ENCODE measurements around the gene KLHL11. TPM values are rescaled to one million over a fixed set of nuclear protein-coding genes. Genes with fewer than 3 reads are reported as not detected.

Gene KLHL11, protein sequence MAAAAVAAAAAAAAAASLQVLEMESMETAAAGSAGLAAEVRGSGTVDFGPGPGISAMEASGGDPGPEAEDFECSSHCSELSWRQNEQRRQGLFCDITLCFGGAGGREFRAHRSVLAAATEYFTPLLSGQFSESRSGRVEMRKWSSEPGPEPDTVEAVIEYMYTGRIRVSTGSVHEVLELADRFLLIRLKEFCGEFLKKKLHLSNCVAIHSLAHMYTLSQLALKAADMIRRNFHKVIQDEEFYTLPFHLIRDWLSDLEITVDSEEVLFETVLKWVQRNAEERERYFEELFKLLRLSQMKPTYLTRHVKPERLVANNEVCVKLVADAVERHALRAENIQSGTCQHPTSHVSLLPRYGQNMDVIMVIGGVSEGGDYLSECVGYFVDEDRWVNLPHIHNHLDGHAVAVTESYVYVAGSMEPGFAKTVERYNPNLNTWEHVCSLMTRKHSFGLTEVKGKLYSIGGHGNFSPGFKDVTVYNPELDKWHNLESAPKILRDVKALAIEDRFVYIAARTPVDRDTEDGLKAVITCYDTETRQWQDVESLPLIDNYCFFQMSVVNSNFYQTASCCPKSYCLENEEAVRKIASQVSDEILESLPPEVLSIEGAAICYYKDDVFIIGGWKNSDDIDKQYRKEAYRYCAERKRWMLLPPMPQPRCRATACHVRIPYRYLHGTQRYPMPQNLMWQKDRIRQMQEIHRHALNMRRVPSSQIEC
- 6.5 TPM for polyA plus RNA-seq

DNA sequence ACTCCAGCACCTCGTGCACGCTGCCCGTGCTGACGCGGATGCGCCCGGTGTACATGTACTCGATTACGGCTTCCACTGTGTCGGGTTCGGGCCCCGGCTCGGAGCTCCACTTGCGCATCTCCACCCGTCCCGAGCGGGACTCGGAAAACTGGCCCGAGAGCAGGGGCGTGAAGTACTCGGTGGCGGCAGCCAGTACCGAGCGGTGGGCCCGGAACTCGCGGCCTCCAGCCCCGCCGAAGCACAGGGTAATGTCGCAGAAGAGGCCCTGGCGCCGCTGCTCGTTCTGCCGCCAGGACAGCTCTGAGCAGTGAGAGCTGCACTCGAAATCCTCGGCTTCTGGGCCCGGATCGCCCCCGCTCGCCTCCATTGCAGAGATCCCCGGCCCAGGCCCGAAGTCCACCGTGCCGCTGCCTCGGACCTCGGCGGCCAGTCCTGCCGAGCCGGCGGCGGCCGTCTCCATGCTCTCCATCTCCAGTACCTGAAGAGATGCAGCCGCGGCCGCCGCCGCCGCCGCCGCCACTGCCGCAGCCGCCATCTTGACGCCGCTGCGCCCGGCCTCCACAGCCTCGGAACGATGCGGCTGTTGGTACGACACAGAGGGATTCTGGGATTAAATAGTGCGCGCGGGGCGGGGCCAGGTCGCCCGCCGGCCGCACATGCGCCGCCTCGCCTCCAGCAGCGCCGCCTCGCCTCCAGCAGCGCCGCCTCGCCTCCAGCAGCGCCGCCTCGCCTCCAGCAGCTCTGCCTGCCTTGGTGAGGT, at the start of gene KLHL11:
Gene KLHL11, minus strand, starts transcription at position 588 of the 760 bp plus-strand sequence. Its CDS starts 53 bp downstream, at position 535.
- H3K27me3 Mint-ChIP-seq = no peaks in the 10 kb centered on the region
- H3K4me1 Mint-ChIP-seq = peaks cover 6 to 16% (median 15%) of the 10 kb centered on the region in 3 donors
- no peak within 1 kb of the TSS for H3K4me3 Mint-ChIP-seq
- H3K9me3 Mint-ChIP-seq = no peaks in the 10 kb centered on the region
- peaks cover 1% of the 10 kb centered on the region for H3K36me3 Mint-ChIP-seq
- no peak within 1 kb of the TSS for H3K27ac Mint-ChIP-seq

DNA sequence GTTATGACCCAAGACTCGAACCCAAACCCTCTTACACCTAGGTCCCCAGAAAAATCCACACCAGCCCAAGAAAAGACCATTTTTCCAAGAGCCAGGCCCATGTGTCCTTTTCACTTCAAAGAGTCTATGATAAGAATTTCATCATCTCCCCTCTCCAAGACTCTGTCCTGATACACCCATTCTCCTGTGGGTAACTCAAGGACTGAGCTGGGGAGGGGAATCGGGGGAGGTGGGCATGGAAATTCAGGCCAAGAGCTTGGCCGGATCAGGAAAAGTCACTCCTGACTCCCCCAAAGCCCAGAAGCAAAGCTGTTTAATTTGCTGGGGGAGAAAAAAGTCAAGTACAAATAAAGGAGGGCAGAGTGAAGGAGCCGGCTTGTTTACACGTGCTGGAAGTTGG, 49.8 kb upstream of the KLHL11 start:
- peaks cover 19 to 28% (median 26%) of the 10 kb centered on the region in 3 donors for H3K4me1 Mint-ChIP-seq
- no peaks in the 10 kb centered on the region for H3K9me3 Mint-ChIP-seq
- no peaks in the 10 kb centered on the region for H3K27me3 Mint-ChIP-seq
- peak overlapping the region in 1 of 3 donors; percentile 34 for H3K27ac Mint-ChIP-seq
- H3K4me3 Mint-ChIP-seq = peak overlapping the region in 2 of 4 donors; percentile 45 to 58
- H3K36me3 Mint-ChIP-seq = peaks cover 2% of the 10 kb centered on the region

DNA sequence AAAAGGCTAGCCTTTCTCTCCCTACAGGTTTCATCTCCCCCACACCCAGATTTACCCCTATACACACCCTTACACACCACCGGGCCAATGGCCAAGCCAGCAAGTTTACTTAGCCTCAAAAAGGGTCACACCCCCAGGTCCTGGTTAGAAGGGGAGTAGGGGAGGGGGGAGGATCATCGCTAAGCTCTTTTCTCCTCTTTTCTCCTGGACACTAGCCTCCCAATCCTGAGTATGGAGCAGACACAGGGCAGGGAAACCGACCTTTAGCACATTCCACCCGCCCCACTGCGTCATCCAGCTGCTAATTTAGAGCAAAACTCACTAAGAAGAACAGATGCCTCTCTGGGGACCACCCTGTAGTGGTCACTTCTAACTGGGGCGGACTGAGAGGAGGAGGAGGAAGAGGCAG, 49.1 kb upstream of the KLHL11 start:
- peak overlapping the region in 1 of 4 donors; percentile 58 for H3K4me3 Mint-ChIP-seq
- H3K9me3 Mint-ChIP-seq = no peaks in the 10 kb centered on the region
- peaks cover 2% of the 10 kb centered on the region for H3K36me3 Mint-ChIP-seq
- H3K27me3 Mint-ChIP-seq = no peaks in the 10 kb centered on the region
- peaks cover 19 to 26% (median 26%) of the 10 kb centered on the region in 3 donors for H3K4me1 Mint-ChIP-seq
- H3K27ac Mint-ChIP-seq = peak overlapping the region in 1 of 3 donors; percentile 34

DNA sequence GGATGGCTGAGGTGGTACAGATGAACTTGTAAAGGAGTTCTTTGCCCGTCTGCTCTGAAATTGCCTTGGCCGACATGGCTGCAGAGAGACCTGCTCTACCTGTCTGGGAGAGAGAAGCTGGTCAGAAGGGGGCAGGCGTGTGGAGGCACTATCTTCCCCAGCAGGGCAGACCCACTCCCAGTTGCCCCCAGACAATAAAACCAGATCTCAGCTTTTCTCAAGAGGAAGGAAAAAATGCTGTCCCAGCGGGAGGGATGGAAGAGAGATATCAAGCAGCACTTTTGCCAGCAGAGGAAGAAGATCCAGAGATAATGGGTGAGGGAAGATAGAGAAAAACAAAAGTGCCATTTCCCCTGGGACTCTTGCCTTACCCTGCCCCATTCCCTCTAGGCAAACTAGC, 48.6 kb upstream of the KLHL11 start:
- H3K36me3 Mint-ChIP-seq = peaks cover 2% of the 10 kb centered on the region
- peak overlapping the region in 1 of 3 donors; percentile 77 for H3K27ac Mint-ChIP-seq
- H3K27me3 Mint-ChIP-seq = no peaks in the 10 kb centered on the region
- H3K4me1 Mint-ChIP-seq = peaks cover 19 to 26% (median 26%) of the 10 kb centered on the region in 3 donors
- H3K9me3 Mint-ChIP-seq = no peaks in the 10 kb centered on the region
- no peak overlapping the region for H3K4me3 Mint-ChIP-seq

DNA sequence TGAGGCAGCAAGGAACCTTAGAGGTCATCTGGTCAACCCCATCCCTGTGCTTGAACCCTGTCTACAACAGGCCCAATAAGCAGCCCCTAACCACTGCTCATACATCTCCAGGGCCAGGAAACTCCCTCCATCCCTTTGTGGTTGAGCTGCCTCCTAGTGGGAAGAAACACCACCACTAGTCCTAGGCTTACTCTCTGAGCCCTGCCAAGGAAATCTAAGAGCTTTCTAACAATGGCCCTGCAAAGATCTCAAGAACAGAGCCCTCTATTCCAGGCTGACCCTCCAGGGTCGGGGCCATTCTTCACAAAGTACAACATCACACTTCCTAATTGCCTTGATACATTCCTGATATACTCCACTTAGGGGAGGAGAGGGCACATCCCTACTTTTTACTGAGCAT, 47.7 kb upstream of the KLHL11 start:
- H3K27me3 Mint-ChIP-seq = no peaks in the 10 kb centered on the region
- H3K36me3 Mint-ChIP-seq = peaks cover 2% of the 10 kb centered on the region
- H3K4me1 Mint-ChIP-seq = peaks cover 19 to 26% (median 26%) of the 10 kb centered on the region in 3 donors
- no peak overlapping the region for H3K27ac Mint-ChIP-seq
- H3K4me3 Mint-ChIP-seq = peak overlapping the region in 1 of 4 donors; percentile 40
- H3K9me3 Mint-ChIP-seq = no peaks in the 10 kb centered on the region

DNA sequence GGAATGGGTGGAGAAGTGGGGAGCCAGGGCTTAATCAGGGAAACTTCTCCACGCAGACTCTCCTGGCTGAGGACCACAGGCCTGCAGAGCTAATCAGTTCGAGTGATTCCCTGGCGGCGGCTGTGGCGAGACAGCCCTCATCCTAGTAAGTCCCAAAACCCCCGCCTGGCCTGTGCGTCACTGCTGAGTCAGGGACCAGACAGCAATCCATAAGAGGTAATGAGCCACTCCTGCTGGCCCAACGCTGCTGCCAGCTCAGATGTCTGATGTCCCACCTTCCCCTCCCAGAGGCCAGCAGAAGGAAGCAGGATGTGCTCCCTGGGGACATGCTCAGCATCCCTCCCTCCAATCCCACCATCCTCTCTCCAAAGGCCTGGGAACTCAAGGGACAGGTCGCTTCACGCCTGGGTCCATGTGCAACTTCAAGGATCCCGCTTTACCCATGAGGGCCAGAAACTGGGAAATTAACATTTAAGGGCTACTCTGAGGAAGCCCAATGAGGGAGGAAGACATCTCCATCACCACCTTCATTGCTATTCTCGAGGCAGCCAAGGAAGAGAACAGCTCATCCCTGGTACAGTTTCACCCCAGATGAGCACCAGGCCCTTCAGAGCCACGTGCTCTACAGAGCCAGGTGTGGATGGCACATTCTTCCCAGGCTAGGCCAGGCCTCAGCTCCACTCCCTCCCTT, 45.6 kb upstream of the KLHL11 start:
- Mint-ChIP-seq H3K27me3 (no peaks in the 10 kb centered on the region), H3K4me3 (no peak overlapping the region), H3K4me1 (peaks cover 10 to 14% (median 13%) of the 10 kb centered on the region in 3 donors), H3K9me3 (no peaks in the 10 kb centered on the region), H3K27ac (no peak overlapping the region), H3K36me3 (peaks cover 2% of the 10 kb centered on the region)

DNA sequence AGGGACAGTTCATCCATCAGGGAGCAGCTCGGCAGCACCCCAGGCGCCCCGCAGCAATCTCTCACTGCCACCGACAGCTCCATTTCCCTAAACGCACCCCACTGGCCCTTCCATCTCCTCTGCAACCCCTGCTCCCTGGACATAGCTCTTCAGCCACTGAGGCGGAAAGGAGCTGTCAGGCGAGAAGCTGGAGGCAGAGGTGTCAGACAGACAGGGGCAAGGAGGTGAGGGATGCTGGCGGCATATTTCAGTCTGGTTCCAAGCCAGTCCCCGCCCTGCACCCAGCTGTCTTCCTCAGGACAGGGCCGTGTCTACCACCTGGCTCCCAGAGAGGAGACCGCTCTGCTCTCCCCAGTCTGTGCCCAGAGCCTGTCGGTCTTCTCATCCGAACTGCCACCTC, 43.9 kb upstream of the KLHL11 start:
- Mint-ChIP-seq H3K36me3 (peaks cover 2% of the 10 kb centered on the region), H3K27me3 (no peaks in the 10 kb centered on the region), H3K4me1 (peaks cover 0 to 6% (median 5%) of the 10 kb centered on the region in 3 donors), H3K27ac (peak overlapping the region in 1 of 3 donors; percentile 57), H3K4me3 (no peak overlapping the region), H3K9me3 (no peaks in the 10 kb centered on the region)

DNA sequence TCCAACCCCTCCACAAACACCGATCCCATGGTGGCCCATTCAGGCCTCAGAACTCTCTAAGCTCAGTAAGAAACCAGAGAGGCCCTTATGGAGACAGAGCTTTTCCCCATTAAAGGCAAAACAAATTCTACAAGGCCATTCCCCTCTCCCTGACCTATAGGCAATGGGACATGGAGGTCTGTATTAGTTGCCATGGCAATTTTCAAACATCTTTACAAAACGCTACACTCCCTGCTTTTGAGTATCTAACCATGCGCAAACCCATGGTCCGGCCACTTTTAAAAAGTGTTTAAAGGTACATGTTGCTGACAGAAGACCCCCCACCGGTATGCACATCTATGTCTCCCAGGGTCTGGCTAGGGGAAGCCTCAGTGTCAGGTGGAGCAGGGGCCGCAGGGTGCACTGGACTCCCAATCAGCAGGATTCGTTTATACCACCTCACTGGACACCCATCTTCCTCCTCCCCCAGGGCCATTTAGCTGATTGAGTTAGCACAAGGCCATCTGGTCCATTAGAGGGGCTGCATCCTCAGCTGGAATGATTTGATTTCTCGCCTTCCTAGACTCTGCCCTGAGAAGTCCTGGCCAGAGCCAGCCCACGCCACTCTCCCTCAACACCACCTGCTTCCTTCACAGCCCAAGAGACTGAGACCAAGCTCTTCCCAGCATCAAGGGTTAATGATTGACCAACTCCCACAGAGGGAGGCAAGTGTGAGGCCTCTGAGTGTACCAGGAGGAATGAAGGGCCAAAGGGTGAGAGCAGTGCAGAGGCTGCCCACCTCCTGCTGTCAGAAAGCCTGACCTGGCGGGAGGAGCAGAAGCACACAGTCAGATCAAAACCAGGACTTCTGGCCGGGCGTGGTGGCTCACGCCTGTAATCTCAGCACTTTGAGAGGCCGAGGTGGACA, 42.7 kb upstream of the KLHL11 start:
- Mint-ChIP-seq H3K9me3 (no peaks in the 10 kb centered on the region), H3K27ac (no peak overlapping the region), H3K4me3 (no peak overlapping the region), H3K36me3 (peaks cover 2% of the 10 kb centered on the region), H3K4me1 (peaks cover 0 to 1% (median 0%) of the 10 kb centered on the region in 3 donors), H3K27me3 (no peaks in the 10 kb centered on the region)

DNA sequence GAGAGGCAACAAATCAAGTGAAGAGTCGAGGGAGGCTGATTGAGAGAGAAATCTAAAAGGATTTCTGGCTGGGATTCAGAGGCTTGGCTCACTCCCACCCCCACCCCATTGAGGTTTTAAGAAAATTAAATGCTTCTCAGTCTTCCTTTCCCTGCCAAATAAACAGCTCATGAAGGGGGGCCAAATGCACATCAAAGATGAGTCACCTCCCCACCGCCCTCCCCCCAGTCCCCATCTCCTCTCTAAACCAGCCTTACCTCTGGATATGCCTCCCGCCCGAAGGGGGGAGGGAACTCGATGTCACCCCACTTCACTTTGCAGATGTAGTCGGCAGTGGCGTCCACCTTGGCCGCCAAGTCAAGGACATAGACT, 41.9 kb upstream of the KLHL11 start:
- Mint-ChIP-seq H3K36me3 (peaks cover 2% of the 10 kb centered on the region), H3K9me3 (no peaks in the 10 kb centered on the region), H3K4me3 (no peak overlapping the region), H3K4me1 (peaks cover 0 to 1% (median 0%) of the 10 kb centered on the region in 3 donors), H3K27ac (no peak overlapping the region), H3K27me3 (no peaks in the 10 kb centered on the region)

DNA sequence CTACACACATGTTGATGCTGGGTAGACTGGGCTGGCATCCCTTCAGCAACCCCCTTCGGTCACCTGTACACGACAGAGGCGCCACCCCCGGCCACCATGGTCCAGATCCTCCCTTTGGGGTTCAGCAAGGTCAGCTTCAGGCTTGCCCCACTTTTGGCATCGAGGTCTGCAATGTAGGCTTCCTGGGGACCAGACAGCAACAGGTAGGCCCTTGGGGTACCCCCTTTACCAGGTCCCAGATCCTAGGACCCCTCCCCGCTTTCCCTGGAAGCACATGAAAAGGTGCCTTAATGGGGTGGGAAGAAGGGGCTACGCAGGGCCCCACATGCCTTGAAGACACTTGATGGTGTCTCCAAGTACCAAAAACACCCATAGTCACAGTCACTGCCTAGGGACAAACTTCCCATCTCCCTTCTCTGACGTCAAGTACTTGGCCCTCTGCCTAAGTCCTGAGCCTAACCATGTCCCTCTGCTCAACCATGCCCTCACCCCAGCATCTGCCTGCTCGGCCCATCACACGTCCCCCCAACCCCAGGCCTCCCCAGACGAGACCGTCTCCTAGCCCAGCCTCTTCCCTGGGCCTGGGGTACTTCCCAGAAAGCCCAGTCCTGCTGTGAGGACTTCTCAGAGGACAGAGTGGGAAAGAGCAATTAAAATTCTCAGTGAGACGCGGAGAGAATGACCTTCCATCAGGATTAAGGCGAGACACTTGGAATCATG, 41.4 kb upstream of the KLHL11 start:
- Mint-ChIP-seq H3K9me3 (no peaks in the 10 kb centered on the region), H3K36me3 (peaks cover 2% of the 10 kb centered on the region), H3K4me1 (peaks cover 0 to 1% (median 0%) of the 10 kb centered on the region in 3 donors), H3K4me3 (peak overlapping the region in 1 of 4 donors; percentile 63), H3K27me3 (no peaks in the 10 kb centered on the region), H3K27ac (no peak overlapping the region)

DNA sequence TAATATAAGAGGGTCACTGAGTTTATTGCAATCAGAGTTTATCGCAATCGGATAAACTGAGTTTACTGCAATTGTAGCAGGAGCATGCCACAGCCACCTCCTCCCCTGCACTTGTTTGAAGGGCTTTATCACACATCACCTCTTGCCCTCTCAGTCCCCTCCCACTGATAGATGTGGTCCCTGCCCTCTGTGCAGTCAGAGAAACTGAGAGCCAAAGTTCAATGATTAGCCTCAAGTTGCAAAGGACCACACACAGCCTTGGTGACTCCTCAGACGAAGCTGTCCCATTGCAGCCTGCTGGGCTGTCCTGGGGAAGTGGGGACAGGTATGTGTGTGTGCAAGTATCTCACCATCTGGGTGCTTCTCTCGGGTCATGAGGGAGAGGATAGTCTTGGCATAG, 39.9 kb upstream of the KLHL11 start:
- Mint-ChIP-seq H3K4me3 (no peak overlapping the region), H3K27ac (no peak overlapping the region), H3K36me3 (peaks cover 7% of the 10 kb centered on the region), H3K4me1 (peaks cover 0 to 3% (median 0%) of the 10 kb centered on the region in 3 donors), H3K27me3 (no peaks in the 10 kb centered on the region), H3K9me3 (no peaks in the 10 kb centered on the region)

DNA sequence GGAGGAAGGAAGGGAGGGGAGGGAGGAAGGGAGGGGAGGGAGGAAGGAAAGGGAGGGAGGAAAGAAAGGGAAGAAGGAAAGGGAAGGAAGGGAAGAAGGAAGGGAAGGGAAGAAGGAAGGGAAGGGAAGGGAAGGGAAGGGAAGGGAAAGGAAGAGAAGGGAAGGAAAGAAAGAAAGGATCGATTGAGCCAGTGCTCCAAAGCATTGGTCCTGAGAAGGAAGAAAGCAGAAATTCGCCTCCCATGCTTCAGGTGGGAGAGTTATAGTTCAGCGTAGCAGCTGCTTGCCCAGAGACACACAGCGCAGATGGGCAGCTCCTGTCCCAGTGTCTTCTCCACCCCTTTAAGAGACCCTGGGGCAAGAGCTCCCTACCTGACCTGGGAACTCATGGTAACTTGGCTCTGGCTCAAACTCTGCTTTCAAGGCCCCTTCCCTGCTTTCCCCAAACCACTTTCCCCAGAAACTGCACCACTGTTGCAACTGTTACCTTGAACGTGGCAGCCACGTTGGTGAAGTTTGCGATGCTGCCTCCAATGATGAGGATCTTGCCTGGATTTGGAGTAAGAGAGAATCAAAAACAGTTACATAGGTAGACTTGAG, 39.1 kb upstream of the KLHL11 start:
- Mint-ChIP-seq H3K9me3 (no peaks in the 10 kb centered on the region), H3K27ac (no peak overlapping the region), H3K4me1 (peaks cover 0 to 1% (median 0%) of the 10 kb centered on the region in 3 donors), H3K4me3 (no peak overlapping the region), H3K27me3 (no peaks in the 10 kb centered on the region), H3K36me3 (peaks cover 5% of the 10 kb centered on the region)

DNA sequence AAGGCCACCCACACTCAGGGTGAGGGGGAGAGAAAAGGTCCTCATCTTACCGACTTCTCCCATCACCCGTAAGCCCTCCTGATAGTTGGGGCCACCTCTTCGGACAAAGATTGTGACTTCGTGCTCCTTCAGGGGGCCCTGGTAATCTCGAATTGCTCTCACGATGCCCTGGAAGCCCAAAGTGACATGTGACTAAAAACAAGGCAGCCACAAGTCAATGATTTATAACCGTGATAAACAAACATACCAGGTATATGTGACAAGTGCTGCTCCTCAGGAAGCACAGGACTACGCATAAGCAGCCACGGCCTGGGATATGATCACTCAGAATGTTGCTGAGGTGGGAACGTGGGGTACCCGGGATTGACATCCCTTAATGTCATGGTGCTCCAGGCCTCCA, 36.4 kb upstream of the KLHL11 start:
- Mint-ChIP-seq H3K27ac (no peak overlapping the region), H3K9me3 (no peaks in the 10 kb centered on the region), H3K36me3 (peaks cover 5% of the 10 kb centered on the region), H3K27me3 (no peaks in the 10 kb centered on the region), H3K4me3 (no peak overlapping the region), H3K4me1 (peaks cover 0 to 1% (median 0%) of the 10 kb centered on the region in 3 donors)
